ENCODE measurements around the gene MOBP.
"Not testable (repeated sequence)": the region's sequence is repeated elsewhere in the genome, so short reads cannot be mapped to it uniquely, and the experiment has no call there.

Gene MOBP, protein sequence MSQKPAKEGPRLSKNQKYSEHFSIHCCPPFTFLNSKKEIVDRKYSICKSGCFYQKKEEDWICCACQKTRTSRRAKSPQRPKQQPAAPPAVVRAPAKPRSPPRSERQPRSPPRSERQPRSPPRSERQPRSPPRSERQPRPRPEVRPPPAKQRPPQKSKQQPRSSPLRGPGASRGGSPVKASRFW

DNA sequence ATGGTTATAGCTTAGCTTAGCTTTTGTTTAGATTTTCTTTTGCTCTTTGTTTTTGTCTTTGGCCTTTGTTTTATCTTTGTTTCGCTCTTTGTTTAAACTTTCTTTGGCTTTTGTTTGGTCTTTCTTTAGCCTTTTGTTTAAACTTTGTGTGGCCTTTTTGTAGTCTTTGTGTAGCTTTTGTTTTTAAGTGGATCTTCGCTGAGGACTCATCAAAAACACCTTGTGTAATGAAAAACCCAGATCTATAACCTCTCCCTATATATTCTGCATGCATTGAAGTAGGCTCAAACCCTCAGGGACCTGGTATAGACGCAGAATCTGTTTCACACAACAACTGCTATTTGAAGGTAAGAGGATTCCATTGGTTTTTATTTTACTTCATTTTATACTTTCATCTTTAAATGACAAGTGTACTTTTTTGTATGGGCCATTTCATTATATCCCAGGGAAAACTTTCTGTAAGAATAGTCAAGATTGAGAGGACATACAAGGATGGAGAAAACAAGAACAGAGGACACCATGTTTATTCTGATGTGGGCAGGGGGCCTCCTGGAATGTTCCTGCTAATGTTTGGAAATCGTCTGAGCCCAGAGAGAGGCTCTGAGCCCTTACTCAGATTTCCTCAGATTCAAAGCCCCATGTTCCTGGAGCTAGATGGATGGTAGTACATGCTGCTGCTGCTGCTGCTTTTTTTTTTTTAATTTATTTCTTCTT is at the start of gene MOBP:
TSS of gene MOBP (plus strand) at position 287 of the 714 bp plus-strand sequence. CDS start 34,390 bp downstream, outside the sequence.
- Histone ChIP-seq H3K27ac (no peak within 1 kb of the TSS), H4K20me1 (ENCODE audit: insufficient read depth) (no peaks in the 10 kb centered on the region), H2AFZ (ENCODE audit: low read depth) (no peak within 1 kb of the TSS), H3K9ac (no peak within 1 kb of the TSS), H3K4me3 (IDR thresholded peaks at IDR 0.05; ENCODE audit: insufficient read depth, low read depth, low read length) (no peak within 1 kb of the TSS), H3K27me3 (ENCODE audit: insufficient read depth, low read depth) (no peaks in the 10 kb centered on the region), H3K36me3 (ENCODE audit: insufficient read depth) (no peaks in the 10 kb centered on the region), H3K79me2 (ENCODE audit: insufficient read depth, low read depth) (no peaks in the 10 kb centered on the region), H3K4me2 (no peak within 1 kb of the TSS), H3K4me1 (ENCODE audit: low read depth, poor library complexity, severe bottlenecking) (no peaks in the 10 kb centered on the region)
- TF ChIP-seq, protein P1, sequence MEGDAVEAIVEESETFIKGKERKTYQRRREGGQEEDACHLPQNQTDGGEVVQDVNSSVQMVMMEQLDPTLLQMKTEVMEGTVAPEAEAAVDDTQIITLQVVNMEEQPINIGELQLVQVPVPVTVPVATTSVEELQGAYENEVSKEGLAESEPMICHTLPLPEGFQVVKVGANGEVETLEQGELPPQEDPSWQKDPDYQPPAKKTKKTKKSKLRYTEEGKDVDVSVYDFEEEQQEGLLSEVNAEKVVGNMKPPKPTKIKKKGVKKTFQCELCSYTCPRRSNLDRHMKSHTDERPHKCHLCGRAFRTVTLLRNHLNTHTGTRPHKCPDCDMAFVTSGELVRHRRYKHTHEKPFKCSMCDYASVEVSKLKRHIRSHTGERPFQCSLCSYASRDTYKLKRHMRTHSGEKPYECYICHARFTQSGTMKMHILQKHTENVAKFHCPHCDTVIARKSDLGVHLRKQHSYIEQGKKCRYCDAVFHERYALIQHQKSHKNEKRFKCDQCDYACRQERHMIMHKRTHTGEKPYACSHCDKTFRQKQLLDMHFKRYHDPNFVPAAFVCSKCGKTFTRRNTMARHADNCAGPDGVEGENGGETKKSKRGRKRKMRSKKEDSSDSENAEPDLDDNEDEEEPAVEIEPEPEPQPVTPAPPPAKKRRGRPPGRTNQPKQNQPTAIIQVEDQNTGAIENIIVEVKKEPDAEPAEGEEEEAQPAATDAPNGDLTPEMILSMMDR (conservative IDR thresholded peaks at IDR 0.05; ENCODE audit: low read depth, low read length) = no peak

DNA sequence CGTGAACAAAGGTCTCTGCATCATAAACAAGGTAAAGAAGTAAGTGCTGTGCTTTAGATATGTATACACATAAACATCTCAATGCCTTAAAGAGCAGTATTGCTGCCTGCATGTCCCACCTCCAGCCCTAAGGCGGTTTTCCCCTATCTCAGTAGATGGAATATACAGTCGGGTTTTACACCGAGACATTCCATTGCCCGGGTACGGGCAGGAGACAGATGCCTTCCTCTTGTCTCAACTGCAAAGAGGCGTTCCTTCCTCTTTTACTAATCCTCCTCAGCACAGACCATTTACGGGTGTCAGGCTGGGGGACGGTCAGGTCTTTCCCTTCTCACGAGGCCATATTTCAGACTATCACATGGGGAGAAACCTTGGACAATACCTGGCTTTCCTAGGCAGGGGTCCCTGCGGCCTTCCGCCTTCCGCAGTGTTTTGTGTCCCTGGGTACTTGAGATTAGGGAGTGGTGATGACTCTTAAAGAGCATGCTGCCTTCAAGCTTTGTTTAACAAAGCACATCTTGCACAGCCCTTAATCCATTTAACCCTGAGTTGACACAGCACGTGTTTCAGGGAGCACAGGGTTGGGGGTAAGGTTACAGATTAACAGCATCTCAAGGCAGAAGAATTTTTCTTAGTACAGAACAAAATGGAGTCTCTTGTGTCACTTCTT is 48.8 kb upstream of the MOBP start:
- not testable (repeated sequence) for H3K9ac ChIP-seq; H4K20me1 ChIP-seq (ENCODE audit: insufficient read depth); H3K36me3 ChIP-seq (ENCODE audit: insufficient read depth); H3K4me2 ChIP-seq; H3K27me3 ChIP-seq (ENCODE audit: insufficient read depth, low read depth); H3K4me3 ChIP-seq (IDR thresholded peaks at IDR 0.05; ENCODE audit: insufficient read depth, low read depth, low read length); H3K79me2 ChIP-seq (ENCODE audit: insufficient read depth, low read depth); H3K4me1 ChIP-seq (ENCODE audit: low read depth, poor library complexity, severe bottlenecking); H2AFZ ChIP-seq (ENCODE audit: low read depth); H3K27ac ChIP-seq

DNA sequence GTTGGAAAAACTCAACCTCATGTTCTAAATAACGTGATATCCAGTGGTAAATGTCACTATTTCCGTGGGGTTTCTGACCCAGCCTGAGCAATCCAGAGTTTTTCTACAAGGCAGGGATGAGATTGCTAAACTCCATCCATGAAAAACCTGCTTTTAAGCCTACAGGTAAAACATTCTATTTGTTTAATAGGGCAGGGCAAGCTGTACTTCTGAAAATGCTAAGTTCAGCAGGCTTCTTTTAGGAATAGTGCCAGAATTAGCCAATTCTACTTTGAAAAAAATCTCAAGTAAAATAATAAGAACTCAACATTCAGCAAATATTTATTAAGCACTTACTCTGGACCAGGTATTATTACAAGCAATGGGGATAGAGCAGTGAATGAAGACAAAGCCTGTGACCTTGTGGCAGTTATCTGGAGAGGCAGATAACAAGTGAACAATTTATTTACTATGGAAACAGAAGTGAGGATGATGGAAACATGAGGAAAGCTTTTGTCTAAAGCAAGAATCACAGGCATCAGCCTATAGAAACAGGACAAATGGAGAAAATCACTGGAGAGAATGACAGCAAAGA is 47.7 kb upstream of the MOBP start:
- Histone ChIP-seq H4K20me1 (ENCODE audit: insufficient read depth) (no peaks in the 10 kb centered on the region), H3K79me2 (ENCODE audit: insufficient read depth, low read depth) (no peaks in the 10 kb centered on the region), H3K4me2 (no peak overlapping the region), H3K27ac (no peak overlapping the region), H3K27me3 (ENCODE audit: insufficient read depth, low read depth) (no peaks in the 10 kb centered on the region), H3K4me3 (IDR thresholded peaks at IDR 0.05; ENCODE audit: insufficient read depth, low read depth, low read length) (no peak overlapping the region), H3K9ac (no peak overlapping the region), H3K4me1 (ENCODE audit: low read depth, poor library complexity, severe bottlenecking) (no peaks in the 10 kb centered on the region), H2AFZ (ENCODE audit: low read depth) (no peak overlapping the region), H3K36me3 (ENCODE audit: insufficient read depth) (no peaks in the 10 kb centered on the region)
- TF ChIP-seq, protein P1 (conservative IDR thresholded peaks at IDR 0.05; ENCODE audit: low read depth, low read length) = no peak

DNA sequence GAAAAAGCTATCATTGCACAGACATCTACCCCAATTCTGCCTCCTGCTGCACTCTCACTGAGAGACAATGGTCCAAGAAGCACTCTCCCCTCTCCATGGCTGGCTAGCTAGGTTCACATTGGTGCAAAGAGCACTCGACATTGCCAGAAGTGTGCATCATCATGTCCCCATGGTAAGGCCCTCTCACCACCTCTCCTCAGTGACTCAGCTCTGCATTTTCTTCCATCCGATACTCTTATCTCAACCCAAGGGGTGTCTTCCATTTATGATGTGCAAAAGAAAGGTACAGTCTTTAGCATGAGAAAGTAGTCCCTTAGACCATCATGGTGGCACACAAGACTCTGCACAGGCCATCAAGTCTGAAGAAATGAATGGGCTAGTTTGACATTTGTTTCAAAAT is 46.9 kb upstream of the MOBP start:
- no peaks in the 10 kb centered on the region for H3K79me2 ChIP-seq (ENCODE audit: insufficient read depth, low read depth)
- H4K20me1 ChIP-seq (ENCODE audit: insufficient read depth) = no peaks in the 10 kb centered on the region
- H3K4me2 ChIP-seq = no peak overlapping the region
- no peak overlapping the region for H3K27ac ChIP-seq
- H3K27me3 ChIP-seq (ENCODE audit: insufficient read depth, low read depth) = no peaks in the 10 kb centered on the region
- H2AFZ ChIP-seq (ENCODE audit: low read depth) = no peak overlapping the region
- no peaks in the 10 kb centered on the region for H3K36me3 ChIP-seq (ENCODE audit: insufficient read depth)
- no peaks in the 10 kb centered on the region for H3K4me1 ChIP-seq (ENCODE audit: low read depth, poor library complexity, severe bottlenecking)
- TF ChIP-seq, protein P1 (conservative IDR thresholded peaks at IDR 0.05; ENCODE audit: low read depth, low read length) = no peak
- H3K9ac ChIP-seq = no peak overlapping the region
- H3K4me3 ChIP-seq (IDR thresholded peaks at IDR 0.05; ENCODE audit: insufficient read depth, low read depth, low read length) = no peak overlapping the region
